ES-I3 (cell line): ENCODE measurements around the gene ABCA3.

Experiments used
- H3K36me3 ChIP-seq: 2 replicates; pipeline ENCODE4 v1.6.1; 2013; ENCODE audit warnings: mild to moderate bottlenecking, low read length, control low read depth, moderate library complexity; ENCODE audit not compliant: insufficient read depth
- H3K4me1 ChIP-seq: 2 replicates; pipeline ENCODE4 v1.6.1; 2013; ENCODE audit warnings: mild to moderate bottlenecking, control low read depth, low read length; ENCODE audit not compliant: insufficient read depth
- H3K9ac ChIP-seq: 2 replicates; pipeline ENCODE4 v1.6.1; 2013; ENCODE audit warnings: low read depth, mild to moderate bottlenecking, low read length, moderate library complexity
- H3K9me3 ChIP-seq: 2 replicates; pipeline ENCODE4 v1.6.1; 2013; ENCODE audit warnings: mild to moderate bottlenecking, low read length, moderate library complexity; ENCODE audit not compliant: control insufficient read depth, insufficient read depth

The ABCA3 gene

GRCh38 chr16:2237102-2237482 lies 103.4 kb downstream of the ABCA3 start:
- Histone ChIP-seq H3K36me3 (peaks cover under 1% of the 10 kb centered on the region; the same call in 1 of the 2 replicates), H3K9me3 (no peaks in the 10 kb centered on the region), H3K4me1 (no peaks in the 10 kb centered on the region; the same call in 1 of the 2 replicates), H3K9ac (peak overlapping the region; percentile 48; the same call in 1 of the 2 replicates)

GRCh38 chr16:2236337-2237101 lies 104.0 kb downstream of the ABCA3 start, which contains the start of gene DNASE1L2:
TSS of gene DNASE1L2 (plus strand) at chr16:2236444. CDS start at chr16:2236817, 373 bp downstream.
- no peaks in the 10 kb centered on the region; the same call in 1 of the 2 replicates for H3K4me1 ChIP-seq
- no peaks in the 10 kb centered on the region for H3K9me3 ChIP-seq
- H3K9ac ChIP-seq, result peak within 1 kb of the TSS; percentile 48
- no peaks in the 10 kb centered on the region for H3K36me3 ChIP-seq

GRCh38 chr16:2235695-2236336 lies 104.7 kb downstream of the ABCA3 start:
- Histone ChIP-seq H3K9ac (no peak overlapping the region), H3K4me1 (no peaks in the 10 kb centered on the region; the same call in 1 of the 2 replicates), H3K9me3 (no peaks in the 10 kb centered on the region), H3K36me3 (no peaks in the 10 kb centered on the region)

- H3K36me3 ChIP-seq, result no peaks in the 10 kb centered on the region
- no peak overlapping the region for H3K9ac ChIP-seq
- H3K9me3 ChIP-seq, result no peaks in the 10 kb centered on the region
- no peaks in the 10 kb centered on the region; the same call in 1 of the 2 replicates for H3K4me1 ChIP-seq
Measured at GRCh38 chr16:2235234-2235651, 105.3 kb downstream of the ABCA3 start.

- no peaks in the 10 kb centered on the region; the same call in 1 of the 2 replicates for H3K4me1 ChIP-seq
- no peaks in the 10 kb centered on the region for H3K36me3 ChIP-seq
- no peak overlapping the region for H3K9ac ChIP-seq
- no peaks in the 10 kb centered on the region for H3K9me3 ChIP-seq
Measured at GRCh38 chr16:2234813-2235170, 105.7 kb downstream of the ABCA3 start.

GRCh38 chr16:2233872-2234812 lies 106.4 kb downstream of the ABCA3 start:
- no peaks in the 10 kb centered on the region for H3K36me3 ChIP-seq

GRCh38 chr16:2233046-2233775 lies 107.3 kb downstream of the ABCA3 start:
- no peaks in the 10 kb centered on the region for H3K9me3 ChIP-seq
- H3K9ac ChIP-seq, result no peak overlapping the region
- H3K36me3 ChIP-seq, result no peaks in the 10 kb centered on the region
- H3K4me1 ChIP-seq, result no peaks in the 10 kb centered on the region; the same call in 1 of the 2 replicates

More at GRCh38 chr16:2233872-2234812, 106.4 kb downstream of the ABCA3 start:
- no peaks in the 10 kb centered on the region; the same call in 1 of the 2 replicates for H3K4me1 ChIP-seq
- no peak overlapping the region for H3K9ac ChIP-seq
- no peaks in the 10 kb centered on the region for H3K9me3 ChIP-seq

- H3K9ac ChIP-seq, result no peak overlapping the region
Measured at GRCh38 chr16:2232094-2232990, 108.2 kb downstream of the ABCA3 start.

GRCh38 chr16:2231016-2231931 lies 109.3 kb downstream of the ABCA3 start:
- no peaks in the 10 kb centered on the region for H3K9me3 ChIP-seq
- H3K9ac ChIP-seq, result no peak overlapping the region
- no peaks in the 10 kb centered on the region for H3K36me3 ChIP-seq
- H3K4me1 ChIP-seq, result no peaks in the 10 kb centered on the region

More at GRCh38 chr16:2232094-2232990, 108.2 kb downstream of the ABCA3 start:
- Histone ChIP-seq H3K4me1 (no peaks in the 10 kb centered on the region), H3K36me3 (no peaks in the 10 kb centered on the region), H3K9me3 (no peaks in the 10 kb centered on the region)

GRCh38 chr16:2230376-2230775 lies 110.2 kb downstream of the ABCA3 start:
- Histone ChIP-seq H3K4me1 (no peaks in the 10 kb centered on the region), H3K36me3 (no peaks in the 10 kb centered on the region), H3K9me3 (no peaks in the 10 kb centered on the region), H3K9ac (no peak overlapping the region)

GRCh38 chr16:2229632-2230250 lies 110.8 kb downstream of the ABCA3 start:
- no peak overlapping the region for H3K9ac ChIP-seq
- no peaks in the 10 kb centered on the region for H3K4me1 ChIP-seq
- no peaks in the 10 kb centered on the region for H3K9me3 ChIP-seq
- H3K36me3 ChIP-seq, result no peaks in the 10 kb centered on the region

GRCh38 chr16:2229091-2229490 lies 111.4 kb downstream of the ABCA3 start:
- no peaks in the 10 kb centered on the region for H3K9me3 ChIP-seq
- no peaks in the 10 kb centered on the region for H3K4me1 ChIP-seq
- no peak overlapping the region for H3K9ac ChIP-seq
- H3K36me3 ChIP-seq, result no peaks in the 10 kb centered on the region
